Measurements from ENCODE around the gene MIR17HG.

DNA sequence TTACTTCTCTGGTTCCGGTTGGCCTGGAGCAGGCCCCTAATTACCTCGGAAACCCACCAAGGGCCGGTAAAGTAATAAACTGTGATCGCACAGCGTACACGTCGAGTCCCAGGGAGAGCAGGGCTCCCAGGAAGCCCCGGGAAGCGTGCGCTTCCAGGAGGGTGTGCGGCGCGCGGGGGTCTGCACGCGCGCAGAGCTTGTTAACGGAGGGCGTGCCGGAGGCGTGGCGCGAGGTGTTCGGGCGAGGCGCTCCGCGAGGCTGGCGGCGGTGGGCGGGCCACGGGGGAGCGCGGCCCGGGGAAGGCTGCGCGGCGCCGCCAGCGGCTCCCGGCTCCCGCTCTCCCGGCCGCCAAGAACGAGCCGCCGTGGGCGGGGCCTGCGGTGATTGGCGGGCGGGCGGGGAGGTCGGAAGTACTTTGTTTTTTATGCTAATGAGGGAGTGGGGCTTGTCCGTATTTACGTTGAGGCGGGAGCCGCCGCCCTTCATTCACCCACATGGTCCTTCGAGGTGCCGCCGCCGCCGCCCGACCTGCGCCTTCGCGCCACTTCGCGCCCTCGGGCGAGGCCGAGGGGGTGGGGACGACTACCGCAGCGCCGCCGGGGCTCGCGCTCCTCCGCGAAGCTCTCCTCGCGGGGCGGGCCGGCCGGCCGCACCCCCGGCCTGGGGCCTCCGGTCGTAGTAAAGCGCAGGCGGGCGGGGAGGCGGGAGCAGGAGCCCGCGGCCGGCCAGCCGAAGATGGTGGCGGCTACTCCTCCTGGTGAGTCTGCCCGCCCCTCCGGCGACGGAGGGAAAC, at the start of gene MIR17HG:
- TF ChIP-seq, protein P1, sequence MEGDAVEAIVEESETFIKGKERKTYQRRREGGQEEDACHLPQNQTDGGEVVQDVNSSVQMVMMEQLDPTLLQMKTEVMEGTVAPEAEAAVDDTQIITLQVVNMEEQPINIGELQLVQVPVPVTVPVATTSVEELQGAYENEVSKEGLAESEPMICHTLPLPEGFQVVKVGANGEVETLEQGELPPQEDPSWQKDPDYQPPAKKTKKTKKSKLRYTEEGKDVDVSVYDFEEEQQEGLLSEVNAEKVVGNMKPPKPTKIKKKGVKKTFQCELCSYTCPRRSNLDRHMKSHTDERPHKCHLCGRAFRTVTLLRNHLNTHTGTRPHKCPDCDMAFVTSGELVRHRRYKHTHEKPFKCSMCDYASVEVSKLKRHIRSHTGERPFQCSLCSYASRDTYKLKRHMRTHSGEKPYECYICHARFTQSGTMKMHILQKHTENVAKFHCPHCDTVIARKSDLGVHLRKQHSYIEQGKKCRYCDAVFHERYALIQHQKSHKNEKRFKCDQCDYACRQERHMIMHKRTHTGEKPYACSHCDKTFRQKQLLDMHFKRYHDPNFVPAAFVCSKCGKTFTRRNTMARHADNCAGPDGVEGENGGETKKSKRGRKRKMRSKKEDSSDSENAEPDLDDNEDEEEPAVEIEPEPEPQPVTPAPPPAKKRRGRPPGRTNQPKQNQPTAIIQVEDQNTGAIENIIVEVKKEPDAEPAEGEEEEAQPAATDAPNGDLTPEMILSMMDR (IDR thresholded peaks at IDR 0.05; ENCODE audit: low read length), result no peak
- TF ChIP-seq EZH2 (optimal IDR thresholded peaks at IDR 0.05; ENCODE audit: low read depth, low read length), result no peak
